Esophagus muscularis mucosa (tissue), 4 donors: ENCODE data around the gene ZSCAN10. TPM values are rescaled to one million over a fixed set of nuclear protein-coding genes. Genes with fewer than 3 reads are reported as not detected.

ENCODE experiments used
- DNase-seq: peaks from one replicate; pipeline ENCODE4 v3.0.0-alpha.2; 2017; ENCODE audit errors: extremely low spot score
- H3K27ac ChIP-seq, 4 donors: fragments of 200-600 bp; sonication (generic); replicated peaks in 1 of 4; 1 replicate in 3 of 4; 2 replicates in 1 of 4; pipeline ENCODE4 v1.5.1; 2016 to 2019; ENCODE audit warnings: mild to moderate bottlenecking in 1 of 4
- H3K27me3 ChIP-seq, 4 donors: fragments of 200-600 bp; sonication (generic); one replicate each; pipeline versions ENCODE4 v1.5.1 to v1.6.0; 2016 to 2019
- H3K36me3 ChIP-seq, 4 donors: fragments of 200-600 bp; sonication (generic); one replicate each; pipeline ENCODE4 v1.5.1; 2016 to 2019
- H3K4me1 ChIP-seq, 4 donors: fragments of 200-600 bp; sonication (generic); one replicate each; pipeline ENCODE4 v1.5.1; 2016 to 2019
- H3K4me3 ChIP-seq, 4 donors: fragments of 200-600 bp; sonication (generic); 1 replicate in 2 of 4; 2 replicates in 2 of 4; pipeline ENCODE4 v1.5.1; 2016 to 2019; ENCODE audit warnings: mild to moderate bottlenecking in 4 of 4, moderate library complexity in 1 of 4
- H3K9me3 ChIP-seq, 4 donors: fragments of 200-600 bp; sonication (generic); 1 replicate in 3 of 4; 2 replicates in 1 of 4; pipeline ENCODE4 v1.5.1; 2016 to 2019
- CTCF ChIP-seq, 3 experiments: fragments of 200-600 bp in 2 of 3; fragments of 450-650 bp in 1 of 3; sonication (generic) in 2 of 3; IDR thresholded peaks; one replicate each; pipeline ENCODE4 v1.5.1; 2017 to 2019; ENCODE audit warnings: antibody characterized with exemption in 3 of 3, mild to moderate bottlenecking in 2 of 3, moderate library complexity in 1 of 3
- EP300 ChIP-seq: sonication (generic); formaldehyde crosslinking; IDR thresholded peaks from one replicate; pipeline ENCODE4 v1.6.1; 2017; ENCODE audit warnings: antibody characterized with exemption
- POLR2A ChIP-seq: fragments of 450-650 bp; IDR thresholded peaks from one replicate; pipeline ENCODE4 v1.6.1; 2017; ENCODE audit warnings: antibody characterized with exemption, moderate library complexity, mild to moderate bottlenecking, low read depth
- POLR2AphosphoS5 ChIP-seq, 2 donors: sonication (generic); formaldehyde crosslinking; IDR thresholded peaks; one replicate each; pipeline ENCODE4 v1.6.1; 2017; ENCODE audit warnings: antibody characterized with exemption in 2 of 2
- WGBS: methylation state at CpG from one replicate; pipeline ENCODE4 v1.1.5; 2018; 5-methylcytosine and 5-hydroxymethylcytosine counted together
- intact Hi-C: fragments of 100-400 bp; cut with DNase I; formaldehyde crosslinking; loops from one replicate; pipeline ENCODE4 v1.15.1; 2023
- total RNA-seq, 4 donors: library from RNA; depleted of rRNA; stranded (reverse); fragments of >200 nt; gene quantifications; one replicate each; pipeline versions ENCODE4 v1.1.0 to v1.2.1, GENCODE V29; 2016

Gene ZSCAN10
- total RNA-seq, 4 donors from 2014 or later = not detected

GRCh38 chr16:3068487-3068886 is 30.6 kb downstream of the ZSCAN10 start:
- 71% methylated on average over 3 of the region's 4 CpGs for WGBS
- H3K4me3 ChIP-seq = no peak overlapping the region
- H3K27ac ChIP-seq = no peak overlapping the region
- no peaks in the 10 kb centered on the region for H3K9me3 ChIP-seq
- no peak for TF ChIP-seq CTCF (IDR thresholded peaks at IDR 0.05)
- TF ChIP-seq POLR2AphosphoS5 (IDR thresholded peaks at IDR 0.05) = no peak
- TF ChIP-seq EP300 = no peak
- TF ChIP-seq POLR2A = no peak
- no peak for DNase-seq
- peaks cover 8 to 27% (median 24%) of the 10 kb centered on the region in 4 donors for H3K4me1 ChIP-seq
- H3K36me3 ChIP-seq = peaks cover 0 to 21% (median 2%) of the 10 kb centered on the region in 4 donors
- no peaks in the 10 kb centered on the region for H3K27me3 ChIP-seq
- intact Hi-C loops = no loop called here

GRCh38 chr16:3066440-3066748 is 32.7 kb downstream of the ZSCAN10 start:
- Histone ChIP-seq H3K27ac (peak overlapping the region in 2 of 4 donors; percentile 56 to 65), H3K4me1 (peaks cover 8 to 27% (median 24%) of the 10 kb centered on the region in 4 donors), H3K27me3 (no peaks in the 10 kb centered on the region), H3K9me3 (no peaks in the 10 kb centered on the region), H3K36me3 (peaks cover 0 to 21% (median 2%) of the 10 kb centered on the region in 4 donors), H3K4me3 (peak overlapping the region; percentile 43 to 54 (median 44))
- TF ChIP-seq EP300 = no peak
- TF ChIP-seq POLR2AphosphoS5 (IDR thresholded peaks at IDR 0.05) = no peak
- no peak for TF ChIP-seq CTCF (IDR thresholded peaks at IDR 0.05)
- TF ChIP-seq POLR2A = no peak
- no peak for DNase-seq
- no CpG with 5 or more reads among the region's 7 CpGs for WGBS
- intact Hi-C loops = no loop called here

GRCh38 chr16:3065742-3066439 is 33.2 kb downstream of the ZSCAN10 start:
- H3K4me1 ChIP-seq = peaks cover 8 to 27% (median 24%) of the 10 kb centered on the region in 4 donors
- H3K36me3 ChIP-seq = peaks cover 0 to 21% (median 2%) of the 10 kb centered on the region in 4 donors
- no peak for DNase-seq
- whole genome bisulfite sequencing = 78% methylated on average over 18 of the region's 26 CpGs
- H3K27ac ChIP-seq = peak overlapping the region; percentile 56 to 68 (median 64)
- no peaks in the 10 kb centered on the region for H3K9me3 ChIP-seq
- intact Hi-C loops = no loop called here
- no peak for TF ChIP-seq EP300
- TF ChIP-seq CTCF (IDR thresholded peaks at IDR 0.05) = no peak
- H3K27me3 ChIP-seq = no peaks in the 10 kb centered on the region
- H3K4me3 ChIP-seq = peak overlapping the region; percentile 43 to 54 (median 44)

- Histone ChIP-seq H3K27me3 (no peaks in the 10 kb centered on the region), H3K4me3 (peak within 1 kb of the TSS; percentile 43 to 54 (median 44)), H3K27ac (peak within 1 kb of the TSS; percentile 56 to 68 (median 64)), H3K36me3 (peaks cover 0 to 21% (median 2%) of the 10 kb centered on the region in 4 donors), H3K4me1 (peaks cover 14 to 27% (median 25%) of the 10 kb centered on the region in 4 donors), H3K9me3 (no peaks in the 10 kb centered on the region)
- no peak for DNase-seq
- intact Hi-C loops = no loop called here
- no peak for TF ChIP-seq POLR2A
- TF ChIP-seq POLR2AphosphoS5 (IDR thresholded peaks at IDR 0.05) = peak; percentile 42 to 57
- TF ChIP-seq EP300 = no peak
- WGBS = 37% methylated on average over 12 of the region's 13 CpGs
Observed at GRCh38 chr16:3065069-3065741, 33.9 kb downstream of the ZSCAN10 start, which contains the start of gene IL32. TSS of gene IL32 (plus strand) at chr16:3065640. CDS start at chr16:3065812, 172 bp downstream.

- intact Hi-C loops = no loop called here
- WGBS = 91% methylated on average over 8 of the region's 8 CpGs
Observed at GRCh38 chr16:3063625-3064386, 35.3 kb downstream of the ZSCAN10 start.

More at GRCh38 chr16:3063625-3064386, 35.3 kb downstream of the ZSCAN10 start:
- H3K4me3 ChIP-seq = no peak overlapping the region
- peaks cover 0 to 4% (median 0%) of the 10 kb centered on the region in 4 donors for H3K27me3 ChIP-seq
- peaks cover 0 to 13% (median 0%) of the 10 kb centered on the region in 4 donors for H3K36me3 ChIP-seq
- no peaks in the 10 kb centered on the region for H3K9me3 ChIP-seq
- no peak overlapping the region for H3K27ac ChIP-seq
- no peak for TF ChIP-seq POLR2AphosphoS5 (IDR thresholded peaks at IDR 0.05)
- TF ChIP-seq EP300 = no peak
- TF ChIP-seq POLR2A = no peak
- TF ChIP-seq CTCF (IDR thresholded peaks at IDR 0.05) = no peak
- DNase-seq = no peak
- H3K4me1 ChIP-seq = peaks cover 22 to 39% (median 38%) of the 10 kb centered on the region in 4 donors
